AG20443 (cell line): Measurements from ENCODE around the gene METAP1D.
"Not testable (repeated sequence)": the region's sequence is repeated elsewhere in the genome, so short reads cannot be mapped to it uniquely, and the experiment has no call there.

Experiments used
- DNase-seq: peaks from one replicate; pipeline ENCODE4 v3.0.0; 2012; ENCODE audit warnings: low spot score, mixed read lengths

METAP1D gene

GRCh38 chr2:171997031-171997430 lies 2.7 kb upstream of the METAP1D start:
- not testable (repeated sequence) for DNase-seq

GRCh38 chr2:171999161-171999560 lies 592 bp upstream of the METAP1D start:
- no peak for DNase-seq

GRCh38 chr2:172000696-172001361 lies 1.1 kb downstream of the METAP1D start:
- DNase-seq, result no peak

- DNase-seq, result no peak
These were observed 7.6 kb downstream of the METAP1D start for GRCh38 chr2:172007372-172007771.

- DNase-seq, result no peak
These were observed 10.1 kb downstream of the METAP1D start for GRCh38 chr2:172009823-172010222.

GRCh38 chr2:172011812-172012575 lies 12.2 kb downstream of the METAP1D start:
- DNase-seq, result no peak

GRCh38 chr2:172012677-172013391 lies 13.1 kb downstream of the METAP1D start:
- no peak for DNase-seq

- DNase-seq, result no peak
These were observed 13.6 kb downstream of the METAP1D start for GRCh38 chr2:172013396-172013795.

- no peak for DNase-seq
These were observed 21.6 kb downstream of the METAP1D start for GRCh38 chr2:172021074-172021931.

GRCh38 chr2:172021955-172022354 lies 22.2 kb downstream of the METAP1D start:
- DNase-seq, result peak; percentile 27

GRCh38 chr2:172031536-172031935 lies 31.8 kb downstream of the METAP1D start:
- no peak for DNase-seq

- DNase-seq, result no peak
These were observed 38.4 kb downstream of the METAP1D start for GRCh38 chr2:172038121-172038520.

GRCh38 chr2:172038604-172039003 lies 38.9 kb downstream of the METAP1D start:
- peak; percentile 89 for DNase-seq

- no peak for DNase-seq
These were observed 39.4 kb downstream of the METAP1D start for GRCh38 chr2:172039011-172039704.

GRCh38 chr2:172040311-172040710 lies 40.6 kb downstream of the METAP1D start:
- DNase-seq, result no peak

- no peak for DNase-seq
These were observed 46.4 kb downstream of the METAP1D start for GRCh38 chr2:172046080-172046678.

- DNase-seq, result no peak
These were observed 47.3 kb downstream of the METAP1D start for GRCh38 chr2:172046866-172047565.

GRCh38 chr2:172047566-172048507 lies 48.1 kb downstream of the METAP1D start:
- no peak for DNase-seq
